ENCODE measurements around the gene GABRD.

DNA sequence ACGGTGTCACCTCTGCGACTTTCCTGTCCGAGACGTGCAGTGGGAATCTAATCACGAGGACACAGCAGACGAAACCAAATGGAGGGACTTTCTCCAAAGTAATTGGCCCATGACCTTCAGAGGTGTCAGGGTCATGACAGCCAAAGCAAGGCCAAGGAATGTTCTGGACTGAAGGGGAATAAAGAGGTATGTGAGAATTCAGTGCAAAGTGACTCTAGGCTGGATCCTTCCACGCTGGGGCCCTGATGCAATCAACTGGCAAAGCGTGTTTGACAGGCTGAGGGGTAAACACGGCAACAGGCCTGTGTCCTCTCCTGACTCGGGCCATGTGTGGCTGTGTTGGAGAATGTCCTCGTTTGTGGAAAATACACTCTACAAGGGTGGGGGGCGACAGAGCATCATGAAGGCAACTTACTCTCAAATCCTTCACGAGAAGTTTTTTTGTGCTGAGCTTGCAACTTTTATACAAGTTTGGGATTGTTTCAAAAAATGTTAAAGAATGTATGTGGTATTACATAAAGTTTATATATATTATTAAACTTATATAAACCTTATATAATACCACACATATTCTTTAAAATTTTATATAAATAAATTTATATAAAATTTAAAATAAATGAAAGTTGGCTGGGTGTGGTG, 17.3 kb upstream of the GABRD start:
- TF ChIP-seq POLR2A (IDR thresholded peaks at IDR 0.05), result no peak
- TF ChIP-seq, protein P1, sequence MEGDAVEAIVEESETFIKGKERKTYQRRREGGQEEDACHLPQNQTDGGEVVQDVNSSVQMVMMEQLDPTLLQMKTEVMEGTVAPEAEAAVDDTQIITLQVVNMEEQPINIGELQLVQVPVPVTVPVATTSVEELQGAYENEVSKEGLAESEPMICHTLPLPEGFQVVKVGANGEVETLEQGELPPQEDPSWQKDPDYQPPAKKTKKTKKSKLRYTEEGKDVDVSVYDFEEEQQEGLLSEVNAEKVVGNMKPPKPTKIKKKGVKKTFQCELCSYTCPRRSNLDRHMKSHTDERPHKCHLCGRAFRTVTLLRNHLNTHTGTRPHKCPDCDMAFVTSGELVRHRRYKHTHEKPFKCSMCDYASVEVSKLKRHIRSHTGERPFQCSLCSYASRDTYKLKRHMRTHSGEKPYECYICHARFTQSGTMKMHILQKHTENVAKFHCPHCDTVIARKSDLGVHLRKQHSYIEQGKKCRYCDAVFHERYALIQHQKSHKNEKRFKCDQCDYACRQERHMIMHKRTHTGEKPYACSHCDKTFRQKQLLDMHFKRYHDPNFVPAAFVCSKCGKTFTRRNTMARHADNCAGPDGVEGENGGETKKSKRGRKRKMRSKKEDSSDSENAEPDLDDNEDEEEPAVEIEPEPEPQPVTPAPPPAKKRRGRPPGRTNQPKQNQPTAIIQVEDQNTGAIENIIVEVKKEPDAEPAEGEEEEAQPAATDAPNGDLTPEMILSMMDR (IDR thresholded peaks at IDR 0.05 in 8 of 11, conservative IDR thresholded peaks at IDR 0.05 in 3 of 11), result no peak
